NCI-H1417 (cell line): Measurements from ENCODE around the gene TNRC6A.
"Not testable (repeated sequence)": the region's sequence is repeated elsewhere in the genome, so short reads cannot be mapped to it uniquely, and the experiment has no call there.

ENCODE experiments used
- DNase-seq, 3 experiments: peaks; one replicate each; lab custom pipeline; 2025; lab: John Stamatoyannopoulos, UW

Gene TNRC6A

DNA sequence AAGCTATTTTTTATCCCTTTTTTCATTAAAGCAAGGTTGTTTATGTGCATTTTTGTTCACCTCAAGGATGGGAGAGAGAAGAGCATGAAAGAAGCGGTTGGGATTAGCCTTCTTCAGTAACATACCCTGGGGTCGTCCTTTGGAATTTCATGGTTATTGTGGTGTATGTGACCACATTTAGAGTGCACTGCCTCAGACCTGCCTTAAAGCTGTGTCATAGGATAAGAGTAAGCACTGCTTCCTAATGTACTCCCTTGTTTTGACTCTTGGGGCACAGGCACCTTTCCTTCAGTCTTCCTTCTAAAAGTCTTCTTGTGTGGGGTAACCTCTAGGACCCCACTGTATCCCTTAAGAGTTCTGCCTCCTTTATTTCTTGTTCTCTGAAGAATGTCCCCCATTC lies 28.9 kb downstream of the TNRC6A start:
- DNase-seq: no peak

DNA sequence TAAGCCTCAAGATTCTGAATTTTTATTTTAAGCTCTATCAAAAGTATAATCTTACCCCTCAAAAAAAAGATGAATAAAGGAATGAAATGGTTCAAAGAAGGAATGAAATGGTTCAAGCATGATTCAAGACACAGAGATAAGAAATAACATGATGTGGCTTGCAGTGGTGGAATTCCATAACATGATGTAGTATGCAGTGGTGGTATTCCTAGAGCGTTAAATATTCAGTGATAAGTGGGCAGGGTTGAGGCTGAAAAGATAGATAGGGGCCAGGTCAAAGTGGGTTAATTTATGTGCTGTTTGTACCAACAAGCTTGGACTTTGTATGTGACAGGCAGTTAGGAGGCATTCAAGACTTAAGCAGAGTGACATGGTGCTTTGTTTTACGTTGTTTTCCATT lies 29.6 kb downstream of the TNRC6A start:
- DNase-seq: no peak

DNA sequence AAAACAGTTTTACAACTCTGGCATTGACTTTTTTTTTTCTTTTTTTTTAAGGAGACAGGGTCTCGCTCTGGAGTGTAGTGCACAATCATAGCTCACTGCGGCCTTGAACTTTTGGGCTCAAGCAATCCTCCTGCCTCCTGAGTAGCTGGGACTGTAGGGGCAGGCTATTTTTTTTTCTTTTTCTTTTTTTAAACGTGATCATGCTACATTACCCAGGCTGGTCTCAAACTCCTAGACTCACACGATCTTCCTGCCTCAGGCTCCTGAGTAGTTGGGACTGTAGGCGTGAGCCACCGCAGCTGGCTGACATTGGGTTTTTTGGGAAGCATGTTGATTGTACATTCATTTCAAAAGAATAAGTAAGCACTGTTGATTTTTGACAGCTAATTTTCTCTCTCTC lies 32.1 kb downstream of the TNRC6A start:
- DNase-seq: no peak

DNA sequence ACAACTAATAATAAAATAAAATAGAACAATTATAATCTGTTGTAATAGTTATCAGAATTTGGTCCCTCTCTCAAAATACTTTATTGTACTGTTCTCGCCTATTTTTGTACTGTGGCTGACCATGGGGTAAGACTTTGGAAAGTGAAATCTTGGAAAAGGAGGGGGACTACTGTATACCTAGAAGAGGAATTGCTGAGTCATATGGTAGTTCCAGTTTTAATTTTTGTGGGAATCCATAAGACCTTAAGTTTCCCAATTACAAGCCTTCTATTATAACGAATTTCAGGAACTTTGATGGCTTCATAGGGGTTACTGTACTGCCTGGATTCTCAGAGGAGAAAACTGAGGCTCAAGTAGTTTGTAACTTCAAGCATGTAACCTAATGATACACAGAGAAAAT lies 35.5 kb downstream of the TNRC6A start:
- no peak for DNase-seq

DNA sequence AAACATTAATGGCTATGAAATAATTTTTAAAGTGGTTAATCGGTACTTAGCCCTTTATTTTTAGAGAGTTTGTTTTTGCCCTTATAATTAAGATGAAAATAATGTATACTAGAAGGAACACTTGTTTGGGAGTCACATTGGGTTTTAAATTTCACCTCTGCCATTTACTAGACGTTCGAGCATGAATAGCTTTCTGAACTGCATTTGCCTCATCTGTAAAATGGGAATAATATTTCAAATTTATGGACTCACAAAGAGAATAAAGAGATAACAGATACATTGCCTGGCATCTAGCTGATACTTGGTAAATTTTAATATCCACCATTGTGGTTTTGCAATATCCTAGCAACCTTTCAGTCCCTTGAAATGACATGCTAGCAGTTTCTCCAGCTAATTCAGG lies 36.6 kb downstream of the TNRC6A start:
- no peak for DNase-seq

DNA sequence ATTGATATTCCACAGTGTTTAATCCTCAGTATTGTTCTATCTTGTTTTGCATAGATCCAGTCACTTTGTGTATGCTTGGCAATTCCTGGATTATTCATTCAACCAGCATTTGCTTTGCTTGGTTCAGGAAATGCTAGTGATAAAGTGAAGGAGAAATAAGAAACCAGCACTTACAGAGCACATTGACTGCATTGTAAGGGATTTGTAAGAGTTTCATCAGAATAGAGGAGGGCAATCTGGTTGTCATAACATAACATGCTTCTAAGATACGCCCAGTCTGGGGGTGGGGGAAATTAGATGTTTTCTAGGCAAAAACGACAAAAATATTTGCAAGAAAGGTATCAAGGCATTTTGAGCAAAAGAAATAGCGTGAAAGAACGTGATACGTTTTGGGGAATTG lies 40.4 kb downstream of the TNRC6A start:
- no peak for DNase-seq

DNA sequence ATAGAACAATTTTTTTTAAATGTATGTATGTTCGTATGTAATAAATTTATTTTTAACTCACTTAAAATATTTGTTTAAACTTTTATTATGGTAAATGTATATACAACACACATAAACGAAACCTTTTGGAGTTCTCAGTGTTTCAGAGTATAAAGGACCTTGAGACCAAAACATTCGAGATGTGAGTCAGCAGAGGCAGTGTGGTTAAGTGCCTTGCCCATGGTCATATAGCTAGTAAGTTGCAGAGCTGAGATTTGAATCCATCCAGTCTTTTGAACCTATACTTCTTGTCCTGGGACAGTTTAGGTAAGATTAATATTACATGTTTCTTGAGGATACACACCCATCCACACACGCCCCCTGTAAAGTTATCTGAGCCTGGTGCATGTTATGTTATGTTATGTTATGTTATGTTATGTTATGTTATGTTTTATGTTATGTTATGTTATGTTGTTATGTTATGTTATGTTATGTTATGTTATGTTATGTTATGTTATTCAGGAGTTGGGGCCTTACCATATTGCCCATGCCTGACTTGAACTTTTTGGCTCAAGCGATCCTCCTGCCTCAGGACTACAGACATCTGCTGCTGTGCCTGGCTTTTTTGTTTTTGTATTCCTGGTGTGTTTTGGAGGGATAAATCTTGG lies 41.8 kb downstream of the TNRC6A start:
- no peak for DNase-seq

DNA sequence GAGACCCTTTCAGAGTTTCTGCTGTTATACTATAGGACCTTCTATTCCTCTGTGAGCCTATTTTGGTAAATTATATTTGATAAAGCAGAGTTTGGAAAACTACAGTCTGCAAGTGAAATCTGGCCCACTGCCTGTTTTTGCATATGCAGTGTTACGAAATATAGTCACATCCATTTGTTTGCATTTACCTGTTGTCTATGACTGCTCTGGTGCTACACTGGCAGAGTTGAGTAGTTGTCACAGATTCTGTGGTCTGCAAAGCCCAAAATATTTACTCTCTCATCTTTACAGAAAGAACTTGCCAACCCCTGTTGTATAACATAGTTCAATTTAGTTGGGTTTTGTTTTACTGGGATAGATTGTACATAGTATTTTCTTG lies 42.3 kb downstream of the TNRC6A start:
- DNase-seq: no peak

DNA sequence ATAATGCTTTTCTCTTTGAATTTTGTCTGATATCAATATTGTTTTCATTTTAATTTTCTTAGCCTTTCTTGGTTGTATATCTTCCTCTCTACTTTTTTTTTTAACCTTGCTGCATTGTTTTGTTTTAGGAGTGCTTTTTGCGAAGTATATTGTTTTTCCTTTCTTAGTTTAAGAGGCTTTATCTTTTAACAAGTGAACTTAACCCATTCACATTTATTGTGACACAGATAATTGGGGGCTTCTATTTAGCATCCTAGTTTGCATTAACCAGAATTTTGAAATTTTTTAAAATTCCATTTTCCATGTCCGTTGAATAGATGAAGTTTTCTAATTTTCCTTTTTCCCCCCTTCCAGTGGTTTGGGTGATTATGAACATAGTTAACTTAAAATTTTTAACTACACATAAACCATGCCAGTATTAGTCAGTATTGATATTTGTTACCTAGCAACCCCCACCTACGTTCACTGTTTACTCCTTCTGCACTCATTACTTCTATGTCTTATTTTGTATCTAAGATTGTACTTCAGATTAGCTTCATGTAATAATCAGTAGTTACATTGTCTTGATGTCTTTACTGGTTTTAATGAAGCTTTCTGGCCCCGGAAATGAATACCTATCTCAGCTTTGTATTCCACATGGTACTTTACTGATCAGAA lies 44.4 kb downstream of the TNRC6A start:
- DNase-seq: no peak

DNA sequence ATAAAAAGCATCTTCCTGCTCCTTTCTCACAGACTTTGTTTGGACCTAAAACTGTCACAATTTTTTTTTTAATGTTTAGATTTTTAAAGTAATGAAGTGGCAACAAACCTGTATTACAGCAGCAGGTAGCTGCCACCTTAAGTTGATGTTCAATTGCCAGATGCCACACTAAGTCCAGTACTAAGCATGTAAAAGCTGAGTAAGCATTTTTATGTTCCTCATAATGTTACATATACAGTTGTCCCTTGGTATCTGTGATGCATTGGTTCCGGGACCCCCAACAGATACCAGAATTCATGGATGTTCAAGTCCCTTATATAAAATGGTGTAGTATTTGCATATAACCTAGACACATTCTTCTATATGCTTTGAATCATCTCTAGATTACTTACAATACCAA lies 45.1 kb downstream of the TNRC6A start:
- no peak for DNase-seq

DNA sequence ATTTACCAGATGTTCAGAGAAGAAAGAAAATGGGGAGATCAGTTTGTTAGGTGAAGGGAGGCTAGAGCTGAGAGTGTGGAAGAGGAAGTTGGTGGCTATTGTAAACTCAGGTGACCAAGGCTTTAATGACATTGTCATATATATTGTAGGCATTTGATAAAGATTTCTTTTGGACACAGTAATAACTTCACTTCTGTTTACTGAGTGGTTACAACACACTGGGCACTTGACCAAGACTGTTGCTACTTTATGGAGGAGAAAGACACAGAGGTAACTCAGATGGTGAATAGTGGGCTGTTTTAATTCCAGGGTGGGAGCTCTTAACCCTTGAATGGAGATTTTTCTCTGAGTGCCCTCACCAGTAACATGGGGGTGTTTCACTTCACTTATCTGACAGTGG lies 46.0 kb downstream of the TNRC6A start:
- no peak for DNase-seq

DNA sequence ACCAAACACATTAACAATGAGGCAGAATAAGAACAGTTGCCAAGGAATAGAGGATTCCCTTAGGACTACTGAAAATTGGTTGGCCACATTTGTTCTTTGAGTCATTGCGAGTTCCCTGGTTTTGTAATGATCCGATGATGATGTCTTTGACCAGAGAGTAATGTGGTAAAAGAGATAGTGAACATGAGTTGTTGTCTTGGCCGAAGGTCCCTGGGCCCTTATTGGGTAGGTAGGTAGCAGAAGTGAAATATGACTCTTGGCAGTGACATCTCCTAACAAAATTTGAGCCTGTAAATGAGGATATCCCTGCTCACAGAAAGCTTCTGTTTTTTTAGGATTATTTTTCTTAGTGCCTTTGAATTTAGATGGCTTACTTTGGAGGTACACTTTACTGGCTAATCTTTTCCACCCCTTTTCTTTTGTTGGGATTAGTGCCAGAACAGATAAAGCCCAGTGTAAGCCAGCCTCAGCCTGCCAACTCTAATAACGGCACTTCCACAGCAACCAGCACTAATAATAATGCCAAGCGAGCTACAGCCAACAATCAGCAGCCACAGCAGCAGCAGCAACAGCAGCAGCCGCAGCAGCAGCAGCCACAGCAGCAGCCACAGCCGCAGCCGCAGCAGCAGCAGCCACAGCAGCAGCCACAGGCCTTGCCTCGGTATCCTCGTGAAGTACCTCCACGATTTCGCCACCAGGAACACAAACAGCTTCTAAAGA lies 47.2 kb downstream of the TNRC6A start:
- DNase-seq: no peak

DNA sequence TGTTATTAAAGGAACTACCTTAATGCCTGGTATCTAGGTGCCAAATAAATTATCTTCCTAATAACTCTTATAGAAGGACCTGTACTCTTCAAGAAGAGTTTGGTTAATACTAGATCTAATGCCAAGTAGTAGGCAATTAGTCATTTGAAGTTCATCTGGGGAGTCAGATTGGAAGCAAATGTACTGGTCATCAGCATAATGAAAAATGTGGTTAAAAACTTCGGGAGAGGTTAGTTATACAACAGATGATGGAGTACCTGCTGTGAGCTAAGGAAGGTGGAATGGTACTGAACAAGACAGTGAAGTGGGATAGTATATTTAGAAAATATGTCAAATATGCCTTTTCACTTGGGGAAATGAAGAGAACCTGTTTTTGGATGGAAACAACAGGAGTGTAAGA lies 49.2 kb downstream of the TNRC6A start:
- no peak for DNase-seq

DNA sequence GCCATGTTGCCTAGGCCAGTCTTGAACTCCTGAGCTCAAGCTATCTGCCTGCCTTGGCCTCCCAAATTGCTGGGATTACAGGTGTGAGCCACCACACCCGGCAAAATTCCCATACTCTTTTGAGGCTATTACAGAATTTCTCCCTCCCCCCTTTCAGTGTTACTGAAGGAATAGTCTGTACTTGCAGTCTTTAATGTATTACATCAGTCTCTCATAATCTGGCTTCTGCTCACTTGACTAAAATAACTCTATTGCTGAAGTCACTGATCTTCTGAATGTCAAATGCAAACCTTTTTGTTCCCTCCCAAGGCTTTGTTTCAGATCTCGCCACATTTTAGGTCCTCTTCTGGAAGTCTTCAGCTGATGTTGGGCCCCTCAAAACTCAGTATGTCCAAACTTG lies 51.8 kb downstream of the TNRC6A start:
- DNase-seq: no peak

DNA sequence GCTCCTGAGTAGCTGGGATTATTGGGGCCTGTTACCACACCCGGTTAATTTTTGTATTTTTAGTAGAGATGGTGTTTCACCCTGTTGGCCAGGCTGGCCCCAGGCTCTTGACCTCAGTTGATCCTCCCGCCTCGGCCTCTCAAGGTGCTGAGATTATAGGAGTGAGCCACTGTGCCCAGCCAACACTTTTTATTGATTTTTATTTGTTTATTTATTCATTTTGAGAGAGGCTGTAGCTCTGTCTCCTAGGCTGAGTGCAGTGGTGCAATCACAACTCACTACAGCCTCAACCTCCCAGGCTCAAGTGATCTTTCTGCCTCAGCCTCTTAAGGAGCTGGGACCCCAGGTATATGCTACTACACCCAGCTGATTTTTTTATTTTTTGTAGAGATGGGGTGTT lies 54.7 kb downstream of the TNRC6A start:
- DNase-seq: no peak

DNA sequence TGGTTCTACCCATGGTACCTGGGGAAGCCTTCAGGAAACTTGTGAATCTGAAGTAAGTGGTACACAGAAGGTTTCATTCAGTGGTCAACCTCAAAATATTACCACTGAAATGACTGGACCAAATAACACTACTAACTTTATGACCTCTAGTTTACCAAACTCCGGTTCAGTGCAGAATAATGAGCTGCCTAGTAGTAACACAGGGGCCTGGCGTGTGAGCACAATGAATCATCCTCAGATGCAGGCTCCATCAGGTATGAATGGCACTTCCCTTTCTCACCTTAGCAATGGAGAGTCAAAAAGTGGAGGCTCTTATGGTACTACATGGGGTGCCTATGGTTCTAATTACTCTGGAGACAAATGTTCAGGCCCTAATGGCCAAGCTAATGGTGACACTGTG lies 60.4 kb downstream of the TNRC6A start:
- DNase-seq: no peak

DNA sequence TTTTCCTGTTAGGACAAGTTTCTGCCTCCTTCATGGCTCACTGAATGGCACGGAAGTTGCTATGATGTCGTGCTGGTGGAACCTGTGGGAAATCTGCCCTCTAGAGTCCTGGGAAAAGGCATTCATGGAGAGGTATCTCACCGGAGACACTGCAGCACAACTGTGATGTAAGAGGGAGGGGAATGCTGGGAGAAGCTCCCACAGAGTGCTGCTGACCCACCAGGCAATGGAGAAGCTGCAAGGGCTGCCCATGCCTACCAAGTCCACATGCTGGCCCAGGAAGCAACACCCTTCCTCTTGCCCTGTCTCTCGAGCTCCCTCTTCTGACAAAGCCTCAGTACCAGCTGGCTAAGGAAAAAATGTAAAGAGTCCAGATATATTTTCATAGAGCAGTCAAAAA lies 71.1 kb downstream of the TNRC6A start:
- no peak for DNase-seq

DNA sequence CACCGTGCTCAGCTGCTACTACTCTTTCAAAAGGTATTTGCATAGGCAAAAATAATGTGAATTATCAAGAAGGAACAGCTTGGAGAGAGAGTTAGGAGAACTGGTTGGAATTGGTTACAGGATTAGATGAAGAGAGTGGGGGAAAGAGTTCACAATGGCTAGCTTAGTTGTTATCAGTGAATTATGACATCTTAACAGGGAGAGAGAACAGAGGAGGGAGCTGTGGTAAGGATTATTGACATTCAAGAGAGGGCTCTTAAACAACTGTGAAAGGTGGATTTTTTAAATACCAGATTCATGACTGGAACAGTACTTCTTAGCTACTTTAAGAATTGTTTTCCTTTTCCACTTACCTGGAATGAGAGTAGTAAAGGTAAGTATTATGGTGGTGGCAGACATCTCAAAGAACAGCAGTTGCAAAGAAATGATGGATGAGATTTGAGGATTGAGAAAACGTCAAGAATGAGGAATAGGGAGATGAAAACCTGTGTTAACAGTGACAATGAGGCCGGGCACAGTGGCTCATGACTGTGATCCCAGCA lies 72.4 kb downstream of the TNRC6A start:
- DNase-seq: no peak

DNA sequence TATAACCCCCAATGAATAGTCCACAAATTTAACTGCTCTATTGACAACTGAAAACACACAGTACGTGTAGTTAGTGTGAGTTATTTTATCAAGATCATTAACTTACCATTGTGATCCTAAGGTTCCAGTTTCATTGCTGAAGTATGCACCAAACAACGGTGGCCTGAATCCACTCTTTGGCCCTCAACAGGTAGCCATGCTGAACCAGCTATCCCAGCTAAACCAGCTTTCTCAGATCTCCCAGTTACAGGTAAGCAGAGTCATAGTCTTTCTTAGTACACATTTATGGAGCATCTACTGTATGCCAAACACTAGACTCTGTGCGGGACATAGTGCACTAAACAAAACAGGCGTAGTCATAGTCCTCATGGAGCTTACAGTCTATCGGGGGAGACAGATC lies 76.0 kb downstream of the TNRC6A start:
- DNase-seq: no peak

DNA sequence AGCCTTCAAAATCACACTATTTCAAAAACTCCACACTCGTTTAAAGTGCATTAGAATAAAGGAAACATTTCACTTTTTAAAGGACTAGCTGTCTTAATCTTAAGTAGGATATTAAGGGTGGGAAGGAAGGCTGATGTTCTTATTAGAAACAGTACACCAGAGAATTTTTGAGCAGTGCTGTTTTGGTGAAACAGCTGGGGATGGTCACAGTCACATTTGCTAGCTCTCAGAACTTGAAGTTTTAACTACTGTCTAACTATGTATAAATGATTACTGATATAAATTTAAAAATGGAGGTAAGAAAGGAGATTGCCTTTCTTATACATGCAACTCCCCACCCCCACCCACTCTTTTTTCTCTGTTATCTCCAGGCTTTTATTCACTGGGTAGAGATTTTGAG lies 77.8 kb downstream of the TNRC6A start:
- no peak for DNase-seq

DNA sequence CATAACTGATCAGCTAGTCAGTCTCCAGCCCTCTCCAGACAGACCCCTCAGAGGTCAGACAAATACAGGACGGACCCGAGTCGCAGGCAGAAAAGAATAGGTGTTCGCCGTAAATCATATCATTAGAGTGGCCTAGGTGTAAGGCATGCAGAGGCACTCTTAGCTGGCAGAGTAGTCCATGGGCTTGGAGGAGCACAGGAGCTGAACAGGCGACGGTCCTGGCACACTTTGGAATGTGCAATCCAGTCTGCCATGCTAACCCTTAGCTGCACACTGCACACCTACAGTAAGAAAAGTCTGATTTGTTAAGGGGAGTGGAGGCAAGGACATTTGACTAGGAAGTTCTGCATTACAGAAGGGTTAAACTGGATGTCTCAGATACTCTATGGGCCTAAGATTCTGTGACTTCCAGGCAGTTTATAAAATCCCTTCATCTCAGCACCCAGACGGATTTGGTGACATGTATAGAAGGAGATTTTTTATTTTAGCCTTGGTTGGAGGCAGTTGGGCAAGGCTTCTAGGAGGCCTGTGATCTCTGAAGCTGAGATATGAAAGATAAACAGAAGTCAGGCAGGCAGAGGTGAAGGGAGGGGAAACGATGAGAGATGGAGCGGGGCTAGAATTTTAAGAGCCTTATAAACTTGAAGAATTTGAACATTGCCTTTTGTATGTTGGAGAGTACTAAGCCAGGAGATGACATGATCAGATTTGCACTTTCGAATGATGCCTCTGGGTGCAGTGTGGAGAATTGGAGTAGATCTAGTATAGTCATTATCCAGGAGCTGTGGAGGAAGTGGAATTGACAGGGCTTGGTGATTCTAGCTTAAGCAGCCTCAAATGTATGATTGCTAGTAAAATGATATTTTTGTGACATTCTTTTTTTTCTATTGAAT lies 81.7 kb downstream of the TNRC6A start:
- no peak for DNase-seq

DNA sequence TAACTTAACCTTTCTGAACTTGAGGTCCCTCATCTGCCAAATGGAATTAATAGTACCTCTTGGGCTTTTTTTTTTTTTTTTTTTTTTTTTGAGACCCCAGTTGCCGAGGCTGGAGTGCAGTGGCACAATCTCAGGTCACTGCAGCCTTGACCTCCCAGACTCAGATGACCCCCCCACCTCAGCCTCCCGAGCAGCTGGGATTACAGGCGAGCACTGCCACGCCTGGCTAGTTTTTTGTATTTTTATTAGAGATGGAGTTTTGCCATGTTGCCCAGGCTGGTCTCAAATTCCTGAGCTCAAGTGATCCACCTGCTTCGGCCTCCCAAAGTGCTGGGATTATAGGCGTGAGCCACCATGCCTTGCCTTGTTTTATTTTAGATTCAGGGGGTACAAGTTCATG lies 83.4 kb downstream of the TNRC6A start:
- DNase-seq: not testable (repeated sequence)
